HAP-1 (cell line): ENCODE results near the gene TPK1.
A peak's percentile ranks its signal among the peaks of the same experiment; 100 is the strongest.

Experiments
- DNase-seq, 2 experiments: peaks; one replicate each; pipeline ENCODE4 v3.0.0-alpha.2; 2016 to 2020; ENCODE audit warnings: low spot score in 2 of 2
- H3K27me3 ChIP-seq: fragments of 250-450 bp; sonication (Bioruptor Pico); 2 replicates; pipeline ENCODE4 v1.5.1; 2020; ENCODE audit warnings: low read depth, mild to moderate bottlenecking, moderate library complexity
- H3K36me3 ChIP-seq: fragments of 250-450 bp; sonication (Bioruptor Pico); replicated peaks from 2 replicates; pipeline ENCODE4 v1.5.1; 2020; ENCODE audit warnings: mild to moderate bottlenecking
- H3K4me1 ChIP-seq: fragments of 250-450 bp; sonication (Bioruptor Pico); 2 replicates; pipeline ENCODE4 v1.5.1; 2020; ENCODE audit warnings: mild to moderate bottlenecking
- H3K4me3 ChIP-seq: fragments of 250-450 bp; sonication (Bioruptor Pico); 2 replicates; pipeline ENCODE4 v1.5.1; 2020; ENCODE audit warnings: mild to moderate bottlenecking, moderate library complexity
- H3K9me3 ChIP-seq: fragments of 250-450 bp; sonication (Bioruptor Pico); 2 replicates; pipeline ENCODE4 v1.5.1; 2020; ENCODE audit warnings: mild to moderate bottlenecking, moderate library complexity
- in situ Hi-C: fragments of 300-500 bp; cut with MboI; formaldehyde crosslinking; loops from 3 replicates; pipeline ENCODE4 v1.14.3; 2020; ENCODE audit warnings: low sequenced_read_pairs, inconsistent platforms, mixed read lengths

The TPK1 gene

DNA sequence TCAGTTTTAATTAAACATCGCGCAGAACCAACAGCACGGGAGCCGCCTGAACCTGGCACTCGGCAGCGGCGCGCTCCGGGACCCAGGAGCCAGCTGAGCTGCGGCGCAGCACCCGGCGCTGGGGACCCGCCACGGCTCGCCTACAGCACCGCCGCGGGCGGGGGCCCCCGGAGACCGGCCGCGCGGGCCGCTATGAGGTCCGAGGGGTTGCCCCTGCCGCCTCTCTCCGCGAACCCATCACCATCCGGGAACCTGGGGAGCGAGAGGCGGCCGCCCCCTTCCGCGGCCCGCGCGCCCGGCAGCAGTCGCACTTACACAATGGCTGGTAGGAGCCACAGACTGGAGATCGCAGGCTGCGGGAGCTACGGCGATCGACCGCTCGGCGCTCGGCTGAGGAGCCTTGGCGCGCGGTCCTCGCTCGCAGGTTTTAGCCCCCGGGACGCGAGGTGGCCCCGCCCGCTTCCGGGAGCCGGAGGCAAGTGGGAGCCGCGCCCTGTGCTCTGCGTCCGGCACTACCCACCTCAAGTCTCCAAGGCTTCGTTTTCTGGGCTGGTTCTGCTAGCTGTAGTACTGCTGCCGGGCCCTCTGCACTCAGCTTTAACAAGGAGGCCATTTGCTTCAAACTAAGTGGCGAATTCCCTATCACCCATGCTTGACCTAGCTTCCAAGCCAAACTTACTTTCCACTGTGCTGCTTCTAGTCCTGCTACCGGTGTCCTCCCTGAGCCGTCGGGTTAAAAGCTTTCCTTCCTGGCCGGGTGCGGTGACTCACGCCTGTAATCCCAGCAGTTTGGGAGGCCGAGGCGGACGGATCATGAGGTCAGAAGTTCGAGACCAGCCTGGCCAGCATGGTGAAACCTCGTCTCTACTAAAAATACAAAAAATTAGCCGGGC is at the start of gene TPK1:
Gene TPK1, minus strand, starts transcription at position 402 of the 893 bp plus-strand sequence. CDS start 451 bp downstream, outside the sequence.
- H3K36me3 ChIP-seq: no peaks in the 10 kb centered on the region
- H3K4me3 ChIP-seq: peak within 1 kb of the TSS; percentile 52
- H3K27me3 ChIP-seq: no peaks in the 10 kb centered on the region
- no peaks in the 10 kb centered on the region for H3K4me1 ChIP-seq
- no peaks in the 10 kb centered on the region for H3K9me3 ChIP-seq
- DNase-seq: peak; percentile 87 to 91
- in situ Hi-C loops: no loop called here

DNA sequence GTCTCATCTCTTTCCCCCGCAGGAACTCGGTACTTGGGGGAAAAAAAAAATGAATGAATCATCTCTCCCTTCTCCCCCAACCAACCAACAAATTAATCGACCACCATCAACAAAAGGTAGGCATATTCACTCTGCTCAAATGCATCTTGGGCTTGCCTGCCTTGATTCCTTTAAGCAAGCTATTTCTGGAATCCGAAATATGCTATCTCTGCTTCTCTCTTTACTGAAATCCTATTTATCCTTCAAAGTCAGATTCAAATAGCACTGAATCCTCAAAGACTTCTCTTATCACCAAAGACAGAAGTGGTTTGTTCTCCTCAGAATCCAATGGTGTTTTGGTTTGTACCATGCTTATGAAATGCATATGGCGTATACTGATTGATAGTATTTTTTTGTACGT is 49.6 kb upstream of the TPK1 start:
- Histone ChIP-seq H3K4me1 (no peaks in the 10 kb centered on the region), H3K9me3 (no peaks in the 10 kb centered on the region), H3K27me3 (no peaks in the 10 kb centered on the region), H3K36me3 (no peaks in the 10 kb centered on the region), H3K4me3 (no peak overlapping the region)
- no peak for DNase-seq
- in situ Hi-C loops: no loop called here

DNA sequence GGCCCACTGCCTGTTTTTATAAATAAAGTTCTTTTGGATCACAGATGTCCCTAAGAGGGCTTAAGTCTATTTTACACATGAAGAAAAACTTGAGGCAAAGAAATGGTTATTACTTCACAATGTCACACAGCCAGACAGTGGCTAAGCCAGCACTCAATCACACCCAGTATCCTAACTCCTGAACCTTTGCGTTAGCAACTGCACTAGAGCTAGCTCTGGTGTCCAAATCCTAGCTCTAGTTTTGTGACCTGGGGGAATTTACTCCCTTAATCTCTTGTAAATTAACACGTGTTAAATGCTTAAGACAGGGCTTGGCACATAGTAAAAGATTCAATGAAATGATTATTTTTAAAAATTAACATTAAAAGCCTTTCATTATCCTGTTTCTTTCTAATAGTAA is 49.0 kb upstream of the TPK1 start:
- H3K4me1 ChIP-seq: no peaks in the 10 kb centered on the region
- in situ Hi-C loops: no loop called here
- no peaks in the 10 kb centered on the region for H3K27me3 ChIP-seq
- H3K9me3 ChIP-seq: no peaks in the 10 kb centered on the region
- H3K4me3 ChIP-seq: no peak overlapping the region
- H3K36me3 ChIP-seq: no peaks in the 10 kb centered on the region
- peak; percentile 4 to 9 for DNase-seq

DNA sequence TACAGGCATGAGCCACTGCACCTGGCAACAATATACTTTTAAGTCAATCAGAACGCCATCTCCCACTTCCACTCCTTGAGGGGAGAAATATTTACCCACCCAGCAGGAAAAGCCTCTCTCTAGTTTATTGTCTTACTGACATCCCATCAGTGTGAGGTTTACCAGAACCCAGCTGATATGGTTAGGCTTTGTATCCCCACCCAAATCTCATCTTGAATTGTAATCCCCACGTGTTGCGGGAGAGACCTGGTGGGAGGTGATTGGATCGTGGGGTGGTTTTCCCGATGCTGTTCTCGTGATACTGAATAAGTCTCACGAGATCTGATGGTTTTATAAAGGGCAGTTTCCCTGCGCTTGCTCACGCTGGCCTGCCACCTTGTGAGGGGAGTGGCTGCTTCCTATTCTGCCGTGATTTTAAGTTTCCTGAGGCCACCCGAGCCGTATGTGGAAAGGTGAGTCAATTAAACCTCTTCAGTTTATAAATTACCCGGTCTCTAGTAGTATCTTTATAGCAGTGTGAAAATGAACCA is 37.5 kb upstream of the TPK1 start:
- no peak overlapping the region for H3K4me3 ChIP-seq
- H3K27me3 ChIP-seq: no peaks in the 10 kb centered on the region
- no peaks in the 10 kb centered on the region for H3K36me3 ChIP-seq
- in situ Hi-C loops: no loop called here
- H3K9me3 ChIP-seq: no peaks in the 10 kb centered on the region
- no peaks in the 10 kb centered on the region for H3K4me1 ChIP-seq
- DNase-seq: no peak

DNA sequence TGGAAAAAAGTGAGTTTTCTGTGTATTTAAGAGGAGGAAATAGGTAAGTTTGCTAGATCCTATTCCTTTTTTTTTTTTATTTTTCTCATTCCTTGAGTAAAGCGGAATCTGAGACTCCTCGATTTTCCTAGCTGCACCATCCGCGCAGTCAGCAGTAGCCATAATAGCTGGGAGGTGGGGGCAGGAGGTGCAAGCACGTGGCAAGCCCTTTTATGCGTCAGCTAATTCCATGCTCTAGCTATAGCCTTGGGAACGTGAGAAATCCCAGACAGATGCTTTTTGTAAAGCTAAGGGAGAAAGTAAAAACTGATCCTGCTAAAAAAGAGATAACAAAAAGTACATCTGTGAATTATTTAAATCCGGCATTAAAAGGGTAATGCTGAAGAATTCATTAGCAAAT is 33.2 kb upstream of the TPK1 start:
- in situ Hi-C loops: no loop called here
- peaks cover 7% of the 10 kb centered on the region for H3K27me3 ChIP-seq
- H3K36me3 ChIP-seq: no peaks in the 10 kb centered on the region
- no peaks in the 10 kb centered on the region for H3K9me3 ChIP-seq
- no peak overlapping the region for H3K4me3 ChIP-seq
- no peaks in the 10 kb centered on the region for H3K4me1 ChIP-seq
- DNase-seq: no peak

DNA sequence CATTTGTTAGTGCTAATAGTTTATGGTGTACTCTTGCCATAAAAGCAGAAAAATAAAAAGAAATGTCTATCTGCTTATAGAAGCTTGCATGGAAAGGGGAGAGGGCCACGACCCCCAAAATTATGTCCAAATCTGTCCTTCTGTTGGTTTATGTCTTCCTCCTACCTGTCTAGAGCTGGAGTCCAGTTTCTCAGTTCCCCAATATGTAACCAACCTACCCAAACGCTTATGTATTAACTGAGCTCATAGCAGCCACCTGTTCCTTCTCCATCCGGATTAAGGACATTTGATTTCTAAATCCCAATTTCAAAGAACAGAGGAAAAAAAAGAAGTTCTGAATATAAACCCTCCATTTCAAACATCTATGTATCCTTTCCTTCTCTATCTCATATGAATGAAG is 30.3 kb upstream of the TPK1 start:
- Histone ChIP-seq H3K4me1 (no peaks in the 10 kb centered on the region), H3K27me3 (peaks cover 7% of the 10 kb centered on the region), H3K36me3 (no peaks in the 10 kb centered on the region), H3K4me3 (no peak overlapping the region), H3K9me3 (no peaks in the 10 kb centered on the region)
- no peak for DNase-seq
- in situ Hi-C loops: no loop called here

DNA sequence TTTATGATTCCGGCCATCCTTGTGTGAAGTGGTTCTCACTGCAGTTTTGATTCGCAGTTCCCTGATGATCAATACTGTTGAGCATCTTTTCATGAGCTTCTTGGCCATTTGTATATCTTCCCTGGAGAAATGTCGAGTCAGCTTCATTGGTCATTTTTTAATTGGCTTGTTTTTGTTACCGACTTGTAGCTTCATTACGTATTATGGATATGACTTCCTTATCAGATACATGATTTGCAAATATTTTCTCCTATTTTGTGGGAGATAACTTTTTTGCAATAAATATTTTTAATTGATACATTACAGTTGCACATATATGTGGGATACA is 27.4 kb upstream of the TPK1 start:
- peaks cover 7% of the 10 kb centered on the region for H3K27me3 ChIP-seq
- in situ Hi-C loops: no loop called here
- no peaks in the 10 kb centered on the region for H3K4me1 ChIP-seq
- DNase-seq: no peak
- no peaks in the 10 kb centered on the region for H3K36me3 ChIP-seq
- no peaks in the 10 kb centered on the region for H3K9me3 ChIP-seq
- no peak overlapping the region for H3K4me3 ChIP-seq

DNA sequence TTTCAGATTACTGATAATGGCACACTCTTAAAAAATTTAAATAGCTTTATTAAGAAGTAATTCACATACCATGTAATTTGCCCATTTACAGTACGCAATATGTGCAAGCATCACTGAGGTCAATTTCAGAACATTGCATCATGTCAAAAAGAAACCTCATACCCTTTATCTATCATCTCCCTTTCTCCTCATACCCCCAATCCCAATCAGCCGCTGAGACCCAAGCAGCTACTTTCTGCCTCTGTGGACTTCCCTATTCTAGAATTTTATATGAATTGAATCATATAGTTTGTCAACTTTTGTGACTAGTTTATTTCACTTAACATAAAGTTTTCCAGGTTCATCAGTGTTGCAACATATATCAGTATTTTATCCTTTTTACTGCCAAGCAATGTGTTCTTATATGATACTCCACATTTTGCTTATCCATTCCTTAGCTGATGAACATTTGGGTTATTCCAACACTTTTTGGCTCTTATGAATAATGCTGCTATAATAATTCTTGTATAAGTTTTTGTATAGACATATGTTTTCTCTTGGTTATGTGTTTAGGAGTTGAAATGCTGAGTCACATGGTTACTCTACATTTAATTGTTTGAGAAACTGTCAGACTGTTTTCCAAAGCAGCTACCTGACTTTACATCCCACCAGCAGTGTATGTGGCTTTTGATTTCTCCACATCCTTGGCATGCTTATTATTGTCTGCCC is 26.9 kb upstream of the TPK1 start:
- no peak overlapping the region for H3K4me3 ChIP-seq
- in situ Hi-C loops: no loop called here
- no peaks in the 10 kb centered on the region for H3K9me3 ChIP-seq
- H3K4me1 ChIP-seq: no peaks in the 10 kb centered on the region
- no peak for DNase-seq
- peaks cover 7% of the 10 kb centered on the region for H3K27me3 ChIP-seq
- H3K36me3 ChIP-seq: no peaks in the 10 kb centered on the region

DNA sequence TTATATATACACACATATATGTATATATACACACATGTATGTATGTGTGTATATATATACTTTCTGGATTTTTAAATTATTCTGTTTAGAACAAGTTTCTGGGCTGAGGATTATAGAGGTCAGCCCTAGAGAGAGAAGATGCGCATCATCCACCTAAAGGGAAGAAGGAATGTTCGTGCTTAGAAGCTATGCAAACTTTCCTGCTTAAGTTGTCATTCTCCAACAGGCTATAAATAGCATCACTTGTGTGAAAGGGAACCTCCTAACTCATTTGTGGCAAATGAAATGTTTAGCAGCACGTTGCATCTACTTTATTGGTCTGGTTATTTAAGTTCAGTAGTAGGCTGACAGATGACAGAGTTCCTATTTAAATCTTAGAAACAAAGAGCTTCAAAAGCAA is 23.9 kb upstream of the TPK1 start:
- no peak for DNase-seq
- Histone ChIP-seq H3K9me3 (no peaks in the 10 kb centered on the region), H3K36me3 (no peaks in the 10 kb centered on the region), H3K27me3 (peaks cover 4% of the 10 kb centered on the region; the same call in 1 of the 2 replicates), H3K4me1 (no peaks in the 10 kb centered on the region), H3K4me3 (no peak overlapping the region)
- in situ Hi-C loops: no loop called here

DNA sequence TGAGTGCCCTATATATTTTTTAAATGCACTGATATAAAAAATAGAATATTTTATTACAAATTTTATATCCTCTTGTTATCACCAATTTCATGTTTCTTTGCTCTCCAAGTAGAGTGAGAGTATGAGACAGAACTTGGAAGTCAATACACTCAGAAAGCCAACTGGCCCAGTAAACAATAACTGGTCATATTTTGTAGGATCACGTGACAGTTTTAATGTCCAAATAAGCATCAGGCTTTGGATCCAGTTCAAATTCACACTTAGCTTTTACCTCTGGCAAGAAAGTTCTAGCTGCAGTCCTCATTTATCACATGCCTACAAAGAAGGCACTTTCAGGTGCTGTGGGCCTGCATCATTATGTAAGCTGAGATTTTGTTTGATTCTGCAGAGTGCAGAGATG is 21.6 kb upstream of the TPK1 start:
- in situ Hi-C loops: no loop called here
- no peaks in the 10 kb centered on the region for H3K36me3 ChIP-seq
- no peaks in the 10 kb centered on the region for H3K9me3 ChIP-seq
- DNase-seq: no peak
- H3K4me3 ChIP-seq: no peak overlapping the region
- no peaks in the 10 kb centered on the region for H3K4me1 ChIP-seq
- H3K27me3 ChIP-seq: no peaks in the 10 kb centered on the region

DNA sequence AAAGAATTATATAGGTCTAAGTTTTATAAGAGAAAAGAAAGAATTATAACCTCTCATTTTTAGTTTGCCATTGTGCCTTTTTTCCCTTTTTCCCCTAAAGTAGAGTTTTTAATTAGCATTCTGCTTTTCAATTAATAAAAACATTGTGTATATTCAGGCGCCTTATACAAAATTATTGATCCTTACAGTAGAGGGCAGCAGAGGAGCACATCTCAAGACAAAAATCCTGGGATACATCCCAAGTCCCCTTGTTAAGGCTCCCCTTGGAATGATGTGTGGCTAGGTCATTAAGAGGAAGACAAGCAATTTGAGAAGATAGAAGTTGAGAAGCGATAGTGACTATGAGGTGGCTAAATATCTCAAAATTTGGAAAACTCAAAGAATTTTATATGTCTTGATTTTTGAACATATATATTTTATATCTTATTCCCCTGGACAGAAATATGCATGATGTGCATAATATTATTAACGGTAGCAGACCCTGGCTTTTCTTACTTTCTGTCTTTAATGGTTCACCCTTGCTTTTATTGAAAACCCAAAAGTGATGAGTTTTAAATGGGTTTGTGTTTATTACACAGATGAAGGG is 19.1 kb upstream of the TPK1 start:
- DNase-seq: peak; percentile 23 to 41
- H3K4me1 ChIP-seq: no peaks in the 10 kb centered on the region
- in situ Hi-C loops: no loop called here
- no peak overlapping the region for H3K4me3 ChIP-seq
- H3K9me3 ChIP-seq: no peaks in the 10 kb centered on the region
- H3K27me3 ChIP-seq: no peaks in the 10 kb centered on the region
- no peaks in the 10 kb centered on the region for H3K36me3 ChIP-seq

DNA sequence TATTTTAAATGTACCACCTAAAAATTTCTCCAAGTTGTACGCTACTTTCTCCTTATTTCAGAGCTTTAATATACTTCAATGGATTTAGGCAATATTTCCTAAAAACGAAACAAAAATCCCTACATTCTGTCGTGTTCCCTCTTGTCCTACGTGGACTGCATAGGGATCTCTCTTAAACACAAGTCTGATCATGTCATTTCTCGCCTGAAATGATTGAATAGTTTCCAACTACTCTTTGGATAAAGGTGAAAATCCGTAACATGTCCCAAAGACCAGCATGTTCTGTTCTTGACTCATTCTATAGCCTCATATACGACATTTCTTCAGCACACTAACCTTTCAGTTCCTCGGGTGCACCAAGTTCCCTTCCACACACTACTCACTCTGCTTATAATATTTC is 17.7 kb upstream of the TPK1 start:
- Histone ChIP-seq H3K4me1 (no peaks in the 10 kb centered on the region), H3K9me3 (no peaks in the 10 kb centered on the region), H3K36me3 (no peaks in the 10 kb centered on the region), H3K4me3 (no peak overlapping the region), H3K27me3 (no peaks in the 10 kb centered on the region)
- no peak for DNase-seq
- in situ Hi-C loops: no loop called here

DNA sequence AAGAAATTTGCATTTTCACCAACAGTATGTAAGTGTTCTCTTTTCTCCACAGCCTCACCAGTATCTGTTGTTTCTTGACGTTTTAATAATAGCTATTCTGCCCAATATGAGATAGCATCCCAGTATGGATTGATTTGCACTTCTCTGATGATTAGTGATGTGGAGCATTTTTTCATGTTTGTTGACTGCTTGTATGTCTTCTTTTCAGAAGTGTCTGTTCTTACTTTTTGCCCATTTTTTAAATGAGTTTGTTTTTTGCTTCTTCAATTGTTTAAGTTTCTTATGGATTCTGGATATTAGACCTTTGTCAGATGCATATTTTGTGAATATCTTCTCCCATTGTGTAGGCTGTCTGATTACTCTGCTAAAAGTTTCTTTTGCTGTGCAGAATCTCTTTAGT is 12.2 kb upstream of the TPK1 start:
- Histone ChIP-seq H3K9me3 (no peaks in the 10 kb centered on the region), H3K36me3 (no peaks in the 10 kb centered on the region), H3K4me1 (no peaks in the 10 kb centered on the region), H3K27me3 (peaks cover 8% of the 10 kb centered on the region; the same call in 1 of the 2 replicates), H3K4me3 (no peak overlapping the region)
- in situ Hi-C loops: no loop called here
- DNase-seq: no peak

DNA sequence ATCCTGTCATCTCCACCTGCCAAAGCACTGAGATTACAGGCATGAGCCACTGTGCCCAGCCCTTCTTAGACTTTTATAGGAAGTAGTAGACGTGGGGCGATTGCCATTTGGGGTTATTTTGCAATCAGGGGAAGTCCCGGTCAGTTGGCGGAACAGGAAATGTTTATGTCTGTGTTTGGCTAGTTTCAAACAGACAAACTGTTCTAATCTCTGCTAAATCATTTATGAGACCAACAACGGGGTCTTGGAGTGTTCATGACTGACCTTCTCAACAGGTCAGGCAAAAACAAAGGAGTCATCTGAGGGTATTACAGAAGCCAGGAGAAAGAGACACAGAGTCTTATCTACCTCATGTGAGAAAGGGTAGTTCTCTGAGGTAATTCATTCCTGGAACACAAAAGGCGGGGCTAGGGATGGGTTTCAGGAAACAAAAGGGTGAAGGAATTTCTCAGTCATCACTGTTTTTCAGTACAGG is 6.6 kb upstream of the TPK1 start:
- H3K4me3 ChIP-seq: no peak overlapping the region
- no peaks in the 10 kb centered on the region for H3K36me3 ChIP-seq
- H3K9me3 ChIP-seq: no peaks in the 10 kb centered on the region
- no peak for DNase-seq
- H3K27me3 ChIP-seq: peaks cover 6% of the 10 kb centered on the region; the same call in 1 of the 2 replicates
- no peaks in the 10 kb centered on the region for H3K4me1 ChIP-seq
- in situ Hi-C loops: no loop called here
